Adipose tissue (tissue), 3 donors: ENCODE results near the gene BMERB1. TPM values are rescaled to one million over a fixed set of nuclear protein-coding genes. Genes with fewer than 3 reads are reported as not detected.
"Not testable (repeated sequence)": the region's sequence is repeated elsewhere in the genome, so short reads cannot be mapped to it uniquely, and the experiment has no call there.

Experiments
- H3K27ac ChIP-seq: one replicate; pipeline ENCODE4 v1.5.1; 2013; ENCODE audit warnings: low read depth, low read length
- WGBS, 3 donors: extraction: QIAGEN DNeasy Blood & Tissue Kit; methylation state at CpG; one replicate each; pipeline ENCODE4 v1.1.7; 2013; 5-methylcytosine and 5-hydroxymethylcytosine counted together
- polyA plus RNA-seq, 3 donors: library from polyadenylated mRNA; stranded (reverse); fragments of 200-250 nt; gene quantifications; one replicate each; pipeline ENCODE4 v1.2.3, GENCODE V29; 2013
- donor health status: healthy with polysubstance abuse.
- donor health status: Bipolar disorder and iron deficiency.
- donor health status: healthy.

BMERB1 gene
- polyA plus RNA-seq, 3 donors = 18.8 to 45.9 (median 34.3) TPM

DNA sequence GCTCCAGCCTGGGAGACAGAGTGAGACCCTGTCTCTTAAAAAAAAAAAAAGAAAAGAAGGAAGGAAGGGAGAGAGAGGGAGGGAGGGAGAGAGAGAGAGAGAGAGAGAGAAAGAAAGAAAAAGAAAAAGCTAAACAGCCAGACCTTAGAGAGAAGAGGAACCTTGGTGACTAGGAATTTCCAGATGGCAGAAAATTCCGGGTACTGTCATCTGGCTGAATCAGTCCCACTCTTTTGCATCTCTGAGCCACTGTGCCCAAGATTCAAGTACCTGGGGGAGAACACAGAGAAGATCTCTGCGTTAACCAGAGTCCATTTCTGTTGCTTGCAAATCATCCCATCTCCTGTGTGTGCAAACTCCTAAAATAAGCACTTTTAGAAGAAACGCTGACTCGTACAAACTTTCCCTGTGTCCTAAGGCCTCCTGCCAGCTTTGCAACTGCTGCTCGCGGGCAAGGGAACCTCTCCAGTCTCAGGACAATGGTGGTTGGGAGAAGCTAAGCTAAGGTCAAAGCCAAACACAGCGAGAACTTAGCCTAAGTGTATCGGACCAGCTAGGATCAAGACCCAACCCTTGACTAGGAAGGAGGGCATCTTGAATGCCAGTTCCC lies 18.0 kb downstream of the BMERB1 start:
- H3K27ac ChIP-seq = no peak overlapping the region
- 60 to 74% (median 72%) methylated on average over 8 of the region's 8 CpGs for WGBS, 3 donors

DNA sequence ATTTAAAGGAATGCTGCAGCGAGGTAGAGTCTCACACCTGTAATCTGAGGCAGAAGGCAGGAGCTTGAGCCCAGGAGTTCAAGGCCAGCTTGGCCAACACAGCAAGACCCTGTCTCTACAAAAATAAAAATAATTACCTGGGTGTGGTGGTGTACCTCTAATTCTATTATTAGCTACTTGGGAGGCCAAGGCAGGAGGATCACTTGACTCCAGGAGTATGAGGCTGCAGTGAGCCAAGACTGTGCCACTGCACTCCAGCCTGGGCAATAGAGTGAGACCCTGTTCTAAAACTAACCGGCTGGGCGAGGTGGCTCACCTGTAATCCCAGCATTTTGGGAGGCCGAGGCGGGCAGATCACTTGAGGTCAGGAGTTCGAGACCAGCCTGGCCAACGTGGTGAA lies 18.9 kb downstream of the BMERB1 start:
- 91 to 95% (median 92%) methylated on average over 7 of the region's 7 CpGs for WGBS, 3 donors
- not testable (repeated sequence) for H3K27ac ChIP-seq

GRCh38 chr16:15454933-15455332 lies 20.5 kb downstream of the BMERB1 start:
- H3K27ac ChIP-seq = not testable (repeated sequence)
- 74 to 93% (median 93%) methylated on average over 11 of the region's 11 CpGs for WGBS, 3 donors

- no peak overlapping the region for H3K27ac ChIP-seq
- 77 to 89% (median 86%) methylated on average over 3 of the region's 3 CpGs for WGBS, 3 donors
Observed at GRCh38 chr16:15457400-15457799, 23.0 kb downstream of the BMERB1 start.

GRCh38 chr16:15457958-15458357 lies 23.6 kb downstream of the BMERB1 start:
- H3K27ac ChIP-seq = no peak overlapping the region
- 63 to 69% (median 68%) methylated on average over 4 of the region's 4 CpGs for WGBS, 3 donors

- 80 to 97% (median 96%) methylated on average over 1 of the region's 1 CpG for WGBS, 3 donors
- H3K27ac ChIP-seq = no peak overlapping the region
Observed at GRCh38 chr16:15459791-15460190, 25.4 kb downstream of the BMERB1 start.

GRCh38 chr16:15460601-15461000 lies 26.2 kb downstream of the BMERB1 start:
- 69 to 86% (median 84%) methylated on average over 3 of the region's 3 CpGs for WGBS, 3 donors
- H3K27ac ChIP-seq = no peak overlapping the region

DNA sequence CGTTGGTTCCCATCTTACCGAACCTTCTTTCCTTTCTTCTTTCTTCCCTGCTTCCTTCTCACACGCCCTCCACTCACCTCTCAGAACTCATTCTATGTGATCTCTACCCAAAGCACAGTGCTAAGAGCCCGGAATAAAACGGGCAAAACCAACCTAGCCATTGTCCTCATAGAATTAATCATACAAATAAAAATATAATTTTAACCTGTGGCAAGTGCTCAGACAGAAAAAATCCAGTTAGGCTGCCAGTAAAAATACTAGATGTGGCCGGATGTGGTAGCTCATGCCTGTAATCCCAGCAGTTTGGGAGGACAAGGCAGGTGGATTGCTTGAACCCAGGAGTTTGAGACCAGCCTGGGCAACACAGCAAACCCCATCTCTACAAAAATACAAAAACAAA lies 27.0 kb downstream of the BMERB1 start:
- WGBS, 3 donors = 90 to 94% (median 94%) methylated on average over 6 of the region's 6 CpGs
- H3K27ac ChIP-seq = no peak overlapping the region

GRCh38 chr16:15464401-15465186 lies 30.2 kb downstream of the BMERB1 start:
- WGBS, 3 donors = 80 to 85% (median 84%) methylated on average over 4 of the region's 4 CpGs
- no peak overlapping the region for H3K27ac ChIP-seq

GRCh38 chr16:15466131-15466530 lies 31.7 kb downstream of the BMERB1 start:
- 82 to 92% (median 82%) methylated on average over 2 of the region's 2 CpGs for WGBS, 3 donors

DNA sequence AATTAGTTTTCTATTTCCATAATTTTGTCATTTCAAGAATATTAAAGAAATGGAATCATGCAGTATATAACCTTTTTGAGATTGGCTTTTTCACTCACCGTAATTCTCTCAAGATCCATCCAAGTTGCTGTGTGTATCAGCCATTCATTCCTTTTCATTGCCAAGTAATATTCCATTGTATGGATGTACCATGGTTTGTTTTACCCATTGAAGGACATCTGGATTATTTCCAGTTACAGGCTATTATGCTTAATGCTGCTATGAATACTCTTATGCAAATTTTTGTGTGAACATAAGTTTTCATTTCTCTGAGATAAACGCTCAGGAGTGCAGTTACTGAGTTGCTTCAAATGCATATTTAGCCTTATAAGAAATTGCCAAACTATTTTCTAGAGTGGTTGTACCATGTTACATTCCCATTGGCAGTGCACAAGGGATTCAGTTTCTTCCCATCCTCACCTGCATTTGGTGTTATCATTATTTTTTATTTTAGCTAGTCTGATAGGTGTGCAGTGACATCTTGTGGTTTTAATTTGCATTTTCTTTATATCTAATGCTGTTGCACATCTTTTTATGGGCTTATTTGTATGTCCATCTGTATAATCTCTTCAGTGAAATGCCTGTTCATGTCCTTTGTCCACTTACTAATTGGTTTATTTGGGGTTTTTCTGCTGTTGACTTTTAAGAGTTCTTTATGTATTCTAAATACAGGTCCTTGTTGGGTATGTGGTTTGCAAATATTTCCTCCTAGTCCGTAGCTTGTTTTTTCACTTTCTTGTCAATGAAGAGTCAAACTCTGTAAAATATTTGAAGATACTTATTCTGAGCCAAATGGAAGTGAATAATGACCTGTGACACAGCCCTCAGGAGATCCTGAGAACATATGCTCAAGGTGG lies 32.7 kb downstream of the BMERB1 start:
- no peak overlapping the region for H3K27ac ChIP-seq
- 63 to 66% (median 64%) methylated on average over 3 of the region's 3 CpGs for WGBS, 3 donors

More at GRCh38 chr16:15466131-15466530, 31.7 kb downstream of the BMERB1 start:
- no peak overlapping the region for H3K27ac ChIP-seq

DNA sequence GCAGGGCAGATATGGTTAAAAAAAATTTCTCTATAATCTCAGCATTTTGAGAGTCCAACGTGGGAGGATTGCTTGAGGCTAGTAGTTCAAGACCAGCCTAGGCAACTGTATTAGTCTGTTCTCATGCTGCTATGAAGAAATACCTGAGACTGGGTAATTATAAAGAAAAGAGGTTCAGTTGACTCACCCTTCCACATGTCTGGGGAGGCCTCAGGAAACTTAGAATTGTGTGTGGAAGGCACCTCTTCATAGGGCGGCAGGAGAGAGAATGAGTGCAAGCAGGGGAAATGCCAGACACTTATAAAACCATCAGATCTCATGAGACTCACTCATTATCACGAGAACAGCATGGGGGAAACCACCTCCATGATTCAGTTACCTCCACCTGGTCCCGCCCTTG lies 42.6 kb downstream of the BMERB1 start:
- 84 to 89% (median 89%) methylated on average over 4 of the region's 4 CpGs for WGBS, 3 donors
- H3K27ac ChIP-seq = not testable (repeated sequence)

DNA sequence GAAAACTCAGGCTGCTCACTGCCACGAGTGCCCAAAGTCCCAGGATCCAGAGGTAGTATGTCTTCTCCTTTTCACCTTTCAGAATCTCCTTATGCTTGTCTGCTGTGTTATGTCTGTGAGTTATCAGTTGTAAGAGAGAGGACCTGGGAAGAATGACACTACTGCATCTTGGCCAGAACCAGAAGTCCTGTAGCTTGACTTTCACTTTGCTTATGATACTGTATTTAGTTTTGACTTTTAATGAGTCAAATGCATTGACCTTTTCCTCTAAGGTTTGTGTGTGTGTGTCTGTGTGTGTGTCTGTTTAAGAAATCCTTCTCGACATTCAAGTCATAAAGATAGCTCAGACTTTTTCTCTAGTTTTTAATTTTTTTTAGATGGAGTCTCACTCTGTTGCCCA lies 43.4 kb downstream of the BMERB1 start:
- WGBS, 3 donors = 81 to 83% (median 81%) methylated on average over 2 of the region's 2 CpGs
- no peak overlapping the region for H3K27ac ChIP-seq

DNA sequence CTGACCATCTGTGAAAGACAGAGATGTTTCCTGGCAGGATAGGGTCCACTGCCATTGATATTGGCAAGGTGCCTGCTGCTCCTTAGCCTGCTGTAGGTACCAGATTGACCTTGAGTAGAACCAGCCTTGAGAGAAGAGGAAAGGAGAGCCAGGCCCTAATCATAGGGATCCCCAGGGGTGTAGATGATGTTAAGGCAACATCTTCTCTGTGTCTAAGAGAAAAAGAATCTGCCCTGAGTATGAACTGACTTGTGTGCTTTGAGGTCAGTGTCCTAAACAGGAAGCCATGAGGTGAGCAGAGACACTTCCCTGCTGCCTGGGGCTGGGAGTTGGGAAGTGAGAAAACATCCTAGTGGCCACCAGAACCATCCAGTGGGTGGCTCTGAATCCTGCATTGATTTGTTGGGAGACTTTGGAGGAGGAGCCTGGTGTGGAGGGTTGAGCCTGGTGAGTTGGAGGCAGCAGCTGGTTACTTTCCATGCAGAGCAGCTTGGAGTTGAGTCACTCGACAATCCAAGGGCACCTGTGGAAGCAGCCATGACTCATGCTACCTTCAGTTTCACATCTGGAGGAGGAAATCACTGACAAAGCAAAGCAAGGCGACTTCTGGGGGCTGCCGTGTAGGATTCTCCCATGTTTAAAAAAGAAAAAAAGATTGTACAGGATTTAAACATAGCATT lies 47.8 kb downstream of the BMERB1 start:
- H3K27ac ChIP-seq = no peak overlapping the region

DNA sequence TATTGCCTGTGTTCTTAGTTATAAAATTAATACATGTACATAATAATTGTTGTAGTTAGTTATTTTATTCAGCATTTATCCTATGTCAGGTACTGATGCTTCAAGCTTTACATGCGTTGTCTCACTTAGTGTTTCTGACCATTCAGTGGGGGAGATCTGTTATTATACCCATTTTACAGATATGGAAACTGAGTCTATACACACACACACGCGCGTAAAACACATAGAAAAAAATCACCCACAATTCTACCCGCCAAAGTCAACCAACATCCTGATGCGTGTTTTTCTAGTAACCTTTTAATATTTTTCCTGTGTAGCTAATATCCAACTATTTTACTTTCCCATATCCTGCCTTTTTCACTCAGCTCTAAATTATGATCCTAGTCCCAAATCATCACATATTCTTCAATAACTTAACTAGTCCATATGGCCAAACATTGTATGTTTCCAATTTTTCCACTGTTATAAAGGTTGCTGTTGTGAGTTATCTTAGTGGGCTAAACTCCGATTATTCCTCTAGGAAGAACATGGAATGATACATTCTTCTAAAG lies 48.4 kb downstream of the BMERB1 start:
- whole genome bisulfite sequencing, 3 donors = 92 to 97% (median 96%) methylated on average over 7 of the region's 7 CpGs
- no peak overlapping the region for H3K27ac ChIP-seq

More for the DNA sequence above, 47.8 kb downstream of the BMERB1 start:
- 30 to 61% (median 59%) methylated on average over 3 of the region's 3 CpGs for WGBS, 3 donors

DNA sequence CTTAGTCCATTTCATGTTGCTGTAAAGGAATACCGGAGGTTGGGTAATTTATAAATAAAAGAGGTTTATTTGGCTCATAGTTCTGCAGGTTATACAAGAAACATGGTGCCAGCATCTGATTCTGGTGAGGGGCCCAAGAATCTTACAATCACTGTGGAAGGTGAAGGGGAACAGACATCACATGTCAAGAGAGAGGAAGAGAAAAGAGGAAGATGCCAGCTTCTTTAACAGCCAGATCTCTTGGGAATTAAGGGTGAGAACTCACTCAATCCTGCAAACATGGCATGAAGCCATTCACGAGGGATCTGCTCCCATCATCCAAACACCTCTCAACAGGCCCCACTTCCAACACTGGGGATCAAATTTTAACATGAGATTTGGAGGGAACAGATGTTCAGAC lies 49.5 kb downstream of the BMERB1 start:
- WGBS, 3 donors = 84 to 93% (median 91%) methylated on average over 2 of the region's 2 CpGs
- no peak overlapping the region for H3K27ac ChIP-seq

DNA sequence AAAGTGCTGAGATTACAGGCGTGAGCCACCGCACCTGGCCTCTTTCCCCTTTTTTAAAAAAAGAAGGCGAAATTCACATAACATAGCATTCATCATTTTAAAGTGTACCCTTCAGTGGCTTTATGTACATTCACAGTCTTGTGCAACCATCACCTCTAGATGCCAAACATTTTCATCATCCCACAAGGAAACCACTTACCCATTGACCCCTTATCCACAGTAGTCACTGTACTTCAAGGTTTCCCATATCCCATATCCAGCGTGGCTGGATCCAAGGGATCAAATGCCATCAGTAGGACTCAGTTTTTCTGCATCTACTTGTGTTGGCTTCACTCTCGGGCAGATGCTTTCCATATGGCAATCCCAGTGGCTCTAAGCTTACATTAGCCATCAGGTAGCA lies 50.3 kb downstream of the BMERB1 start:
- 74 to 79% (median 74%) methylated on average over 5 of the region's 5 CpGs for WGBS, 3 donors

DNA sequence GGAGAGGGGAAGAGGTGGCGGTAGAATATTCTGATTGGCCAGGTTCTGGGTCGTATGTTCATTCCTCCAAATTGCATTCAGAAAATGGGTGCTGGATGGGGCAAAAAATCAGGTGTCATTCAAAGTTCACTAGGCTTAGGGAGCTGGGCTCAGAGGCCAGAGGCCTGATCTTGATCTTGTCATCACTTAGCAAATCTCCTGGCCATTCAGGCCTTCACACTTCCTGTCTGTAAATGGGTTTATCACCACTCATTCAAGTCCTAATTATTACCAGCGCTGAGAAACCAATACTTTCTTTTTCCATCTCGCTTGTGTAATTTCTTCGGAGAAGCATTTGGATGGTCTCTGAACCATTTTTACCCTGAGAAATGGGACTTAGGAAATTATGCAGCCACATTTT lies 50.8 kb downstream of the BMERB1 start:
- WGBS, 3 donors = 93 to 98% (median 97%) methylated on average over 5 of the region's 5 CpGs

More for the DNA sequence above, 50.3 kb downstream of the BMERB1 start:
- no peak overlapping the region for H3K27ac ChIP-seq

More for the DNA sequence above, 50.8 kb downstream of the BMERB1 start:
- H3K27ac ChIP-seq = no peak overlapping the region
